ENCODE results near the gene CCSER1.
"Not testable (repeated sequence)": the region's sequence is repeated elsewhere in the genome, so short reads cannot be mapped to it uniquely, and the experiment has no call there.

The CCSER1 gene

GRCh38 chr4:91284480-91284879 lies 1157.3 kb downstream of the CCSER1 start:
- no peak overlapping the region for H3K27ac ChIP-seq
- no peak for DNase-seq (ENCODE audit: low read depth, low spot score)

DNA sequence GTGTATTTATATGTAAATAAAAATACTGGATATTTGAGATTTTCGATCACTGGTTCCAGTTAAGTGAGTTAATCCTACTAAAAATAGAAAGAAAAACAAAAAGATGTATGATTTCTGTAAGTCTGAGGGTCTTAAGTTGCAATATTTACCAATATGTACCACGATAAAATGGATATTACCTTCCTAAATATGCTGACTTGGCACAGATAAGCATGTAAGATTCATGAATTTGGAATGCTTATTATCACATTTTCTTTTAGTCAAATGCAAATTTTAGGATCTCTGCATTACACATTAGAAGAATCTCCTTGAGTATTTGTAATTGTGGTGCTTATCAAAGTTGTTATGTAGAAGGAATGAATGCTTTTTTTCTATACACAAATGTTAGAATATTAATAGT lies 1158.3 kb downstream of the CCSER1 start:
- no peak overlapping the region for H3K27ac ChIP-seq
- no peak for DNase-seq (ENCODE audit: low read depth, low spot score)

DNA sequence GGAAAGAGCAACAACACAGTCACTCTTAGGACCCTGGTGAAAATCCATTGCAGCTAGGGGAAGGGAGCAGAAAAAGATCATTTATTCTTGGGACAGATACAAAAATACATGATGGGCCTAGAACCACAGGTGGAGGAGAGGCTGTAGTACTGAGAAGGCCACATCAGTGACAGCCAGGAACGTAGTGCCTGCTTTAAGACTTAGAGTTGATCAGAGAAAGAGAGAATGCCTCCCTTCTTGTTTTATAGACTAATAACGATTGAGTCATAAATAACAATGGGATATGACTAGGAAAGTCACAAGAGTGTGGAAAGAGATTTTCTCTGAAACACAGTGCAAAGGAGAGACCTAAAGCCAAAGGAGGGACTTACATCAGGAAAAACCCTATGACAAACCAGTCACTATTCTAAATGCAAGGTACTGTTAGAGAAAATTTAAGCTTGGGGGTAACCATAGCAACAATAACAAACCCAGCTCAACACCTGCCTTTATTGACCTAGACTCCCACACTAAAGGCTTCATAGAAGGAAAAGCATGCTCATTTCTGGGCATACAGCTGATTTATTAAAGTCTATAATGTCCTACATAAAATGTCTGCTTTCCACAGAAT lies 1161.6 kb downstream of the CCSER1 start:
- no peak for DNase-seq (ENCODE audit: low read depth, low spot score)
- no peak overlapping the region for H3K27ac ChIP-seq

DNA sequence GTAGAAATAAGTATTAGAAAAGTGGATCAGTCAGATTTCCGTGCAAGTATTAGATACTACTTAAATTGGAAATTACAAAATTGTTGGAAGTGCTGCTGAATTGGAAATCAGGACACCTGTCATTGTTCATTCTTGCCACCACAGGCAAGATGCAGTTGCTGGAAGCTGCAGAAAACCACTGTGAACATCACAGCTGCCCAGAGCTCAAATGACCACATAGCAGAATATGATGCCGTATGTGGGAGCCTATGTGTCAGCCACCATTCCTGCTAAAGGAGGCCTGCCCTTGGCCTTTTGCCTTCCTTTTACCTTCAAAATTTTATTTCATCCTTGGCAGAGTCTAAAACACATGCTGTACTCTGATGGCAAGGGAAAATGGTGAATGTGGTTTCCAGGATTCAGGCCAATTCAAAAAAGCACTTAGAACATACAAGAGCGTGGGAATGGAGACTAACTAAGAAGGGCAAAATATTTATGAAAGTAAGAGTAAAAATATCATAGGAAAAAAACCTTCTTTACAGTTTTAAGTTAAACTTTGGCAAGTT lies 1171.0 kb downstream of the CCSER1 start:
- no peak overlapping the region for H3K27ac ChIP-seq
- no peak for DNase-seq (ENCODE audit: low read depth, low spot score)

DNA sequence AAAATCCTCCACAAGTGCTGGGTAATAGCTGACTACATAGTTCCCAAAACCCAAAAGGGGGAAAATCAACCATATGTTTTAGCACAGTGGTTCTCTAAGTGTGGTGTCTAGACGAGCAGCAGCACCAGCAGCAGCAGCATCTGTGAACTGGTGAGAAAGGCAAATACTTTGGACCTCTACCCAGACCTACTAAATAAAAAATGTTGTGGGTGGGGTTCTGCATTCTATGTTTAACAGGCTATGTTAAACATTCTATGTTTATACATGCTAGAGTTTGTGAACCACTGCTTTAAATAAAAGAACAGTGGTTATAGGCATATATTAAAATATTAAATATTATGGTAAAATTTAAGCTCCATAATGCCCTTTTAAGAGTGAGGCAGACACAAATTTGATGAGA lies 1171.6 kb downstream of the CCSER1 start:
- H3K27ac ChIP-seq: no peak overlapping the region
- DNase-seq (ENCODE audit: low read depth, low spot score): no peak

- no peak overlapping the region for H3K27ac ChIP-seq
- DNase-seq (ENCODE audit: low read depth, low spot score): no peak
These were observed 1174.9 kb downstream of the CCSER1 start for GRCh38 chr4:91302120-91302519.

DNA sequence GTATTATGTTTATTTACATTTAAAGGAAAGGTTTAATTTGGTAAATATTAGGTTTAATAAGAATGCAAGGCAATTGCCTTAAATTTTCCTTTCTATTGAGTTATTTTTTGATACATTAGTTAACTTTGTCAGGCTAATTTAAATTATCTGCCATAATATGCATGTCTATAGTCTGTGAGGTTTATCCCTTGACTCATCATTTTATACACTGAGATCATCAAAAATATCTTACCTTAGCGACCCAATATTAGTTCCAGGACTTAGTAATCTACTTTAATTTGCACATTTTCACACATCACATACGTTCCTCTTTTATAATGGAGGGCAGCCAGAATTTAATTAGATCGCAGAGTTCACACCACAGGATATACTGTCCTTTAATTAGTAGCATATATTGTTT lies 1177.1 kb downstream of the CCSER1 start:
- no peak overlapping the region for H3K27ac ChIP-seq
- no peak for DNase-seq (ENCODE audit: low read depth, low spot score)

- DNase-seq (ENCODE audit: low read depth, low spot score): no peak
- no peak overlapping the region for H3K27ac ChIP-seq
These were observed 1190.2 kb downstream of the CCSER1 start for GRCh38 chr4:91317434-91317833.

DNA sequence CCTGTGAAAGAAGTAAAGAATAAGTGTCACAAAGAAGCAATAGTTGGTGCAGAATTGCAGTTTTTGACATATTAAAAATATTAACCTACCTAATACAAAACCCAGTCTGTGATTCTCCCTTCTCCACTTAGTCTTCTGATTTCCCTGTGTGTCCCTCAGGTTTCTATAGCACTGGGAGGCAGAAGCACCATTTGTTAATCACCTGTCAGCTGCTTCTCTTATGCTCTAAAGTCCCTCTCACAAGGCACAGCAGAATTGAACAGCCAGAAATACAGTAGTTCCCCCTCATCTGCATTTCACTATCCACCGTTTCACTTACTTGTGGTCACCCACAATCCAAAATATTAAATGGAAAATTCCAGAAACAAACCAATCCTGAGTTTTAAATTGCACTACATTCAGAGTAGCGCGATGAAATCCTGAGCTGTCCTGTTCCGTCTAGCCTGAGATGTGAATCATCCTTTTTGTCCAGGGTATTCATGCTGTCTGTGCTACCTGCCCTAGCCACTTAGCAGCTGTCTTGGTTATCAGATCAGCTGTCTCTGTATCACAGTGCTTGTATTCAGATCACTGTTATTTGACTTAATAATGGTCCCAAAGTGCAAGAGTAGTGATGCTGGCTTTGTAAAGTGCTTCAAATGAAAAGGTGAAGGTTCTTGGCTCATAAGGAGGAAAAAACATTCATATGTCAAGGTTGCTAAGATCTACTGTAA lies 1192.5 kb downstream of the CCSER1 start:
- no peak overlapping the region for H3K27ac ChIP-seq
- no peak for DNase-seq (ENCODE audit: low read depth, low spot score)

DNA sequence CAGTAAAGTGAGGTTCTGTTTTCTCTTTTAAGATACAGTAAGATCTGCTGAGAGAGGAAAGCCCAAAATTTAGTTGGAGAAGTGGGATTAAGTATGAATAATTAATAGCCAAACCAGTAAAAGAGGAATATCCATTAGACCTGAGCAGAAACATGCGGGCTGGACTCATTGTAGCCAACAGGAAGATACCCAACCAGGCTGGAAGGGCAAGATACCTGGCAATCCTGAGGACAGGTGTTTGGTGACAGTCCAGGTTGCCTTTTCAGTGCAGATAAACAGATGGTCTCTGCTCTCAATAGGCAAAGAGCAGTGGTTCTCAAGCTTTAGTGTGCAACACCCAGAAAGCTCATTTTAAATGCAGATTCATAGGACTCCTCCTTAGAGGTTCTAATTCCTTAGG lies 1195.8 kb downstream of the CCSER1 start:
- no peak overlapping the region for H3K27ac ChIP-seq
- no peak for DNase-seq (ENCODE audit: low read depth, low spot score)

- H3K27ac ChIP-seq: no peak overlapping the region
- DNase-seq (ENCODE audit: low read depth, low spot score): no peak
These were observed 1198.3 kb downstream of the CCSER1 start for GRCh38 chr4:91325495-91325894.

- H3K27ac ChIP-seq; DNase-seq (ENCODE audit: low read depth, low spot score): not testable (repeated sequence)
These were observed 1199.0 kb downstream of the CCSER1 start for GRCh38 chr4:91326167-91326566.

- DNase-seq (ENCODE audit: low read depth, low spot score): no peak
- no peak overlapping the region for H3K27ac ChIP-seq
These were observed 1203.5 kb downstream of the CCSER1 start for GRCh38 chr4:91330555-91331137.

- H3K27ac ChIP-seq: no peak overlapping the region
These were observed 1213.6 kb downstream of the CCSER1 start for GRCh38 chr4:91340822-91341221.

DNA sequence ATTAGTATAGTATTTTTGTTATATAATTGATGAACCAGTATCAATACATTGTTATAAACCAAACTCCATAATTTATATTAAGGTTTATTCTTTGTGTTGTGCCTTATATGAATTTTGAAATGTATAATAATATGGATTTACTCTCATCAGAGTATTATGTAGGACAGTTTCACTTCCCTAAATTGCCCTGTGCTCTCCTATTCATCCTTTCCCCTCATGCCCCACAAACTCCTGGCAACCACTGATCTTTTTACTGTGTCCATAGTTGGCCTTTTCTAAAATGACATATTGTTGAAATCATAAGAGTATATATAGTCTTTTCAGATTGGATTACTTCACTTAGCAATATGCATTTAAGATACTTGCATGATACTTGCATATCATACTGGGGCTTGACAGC lies 1218.4 kb downstream of the CCSER1 start:
- DNase-seq (ENCODE audit: low read depth, low spot score): no peak
- no peak overlapping the region for H3K27ac ChIP-seq

More at GRCh38 chr4:91340822-91341221, 1213.6 kb downstream of the CCSER1 start:
- no peak for DNase-seq (ENCODE audit: low read depth, low spot score)

DNA sequence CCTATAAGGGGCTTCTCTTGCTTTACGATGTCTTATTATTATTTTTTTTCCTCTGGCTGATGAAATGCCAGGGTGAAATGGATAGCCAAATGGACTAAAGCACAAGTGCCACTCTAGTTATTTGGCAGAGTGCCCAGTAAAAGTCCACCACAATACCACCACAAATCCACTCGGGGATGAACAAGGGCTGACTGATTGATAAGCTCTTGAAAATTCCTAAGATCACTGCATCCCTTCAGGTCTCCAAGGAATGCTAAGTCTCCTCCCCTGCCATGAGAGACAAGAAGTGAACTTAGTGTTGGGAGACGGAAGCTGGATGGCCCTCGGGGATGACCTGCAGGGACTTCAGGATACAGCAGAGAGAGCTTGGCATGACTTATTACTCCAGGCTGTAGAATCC lies 1229.3 kb downstream of the CCSER1 start:
- not testable (repeated sequence) for DNase-seq (ENCODE audit: low read depth, low spot score); H3K27ac ChIP-seq

DNA sequence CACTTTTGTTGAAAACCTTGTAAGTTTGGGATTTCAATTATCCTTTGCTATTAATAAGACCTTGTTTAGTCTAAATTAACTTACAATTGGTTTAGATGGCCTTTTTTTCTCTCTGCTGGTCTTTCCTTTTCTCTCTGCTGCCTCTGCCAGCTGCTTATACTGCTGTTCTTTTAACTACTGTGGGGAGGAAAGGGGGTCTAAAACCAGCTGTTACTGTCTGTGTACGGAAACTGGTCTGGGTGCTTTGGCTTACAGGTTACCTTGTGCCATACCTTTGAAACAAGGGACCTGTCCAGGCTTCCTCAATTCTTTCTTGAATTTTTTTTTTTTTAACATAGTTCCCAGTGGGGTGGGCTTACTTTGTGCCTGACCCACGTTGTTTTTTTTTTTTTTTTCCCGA lies 1230.8 kb downstream of the CCSER1 start:
- H3K27ac ChIP-seq; DNase-seq (ENCODE audit: low read depth, low spot score): not testable (repeated sequence)

DNA sequence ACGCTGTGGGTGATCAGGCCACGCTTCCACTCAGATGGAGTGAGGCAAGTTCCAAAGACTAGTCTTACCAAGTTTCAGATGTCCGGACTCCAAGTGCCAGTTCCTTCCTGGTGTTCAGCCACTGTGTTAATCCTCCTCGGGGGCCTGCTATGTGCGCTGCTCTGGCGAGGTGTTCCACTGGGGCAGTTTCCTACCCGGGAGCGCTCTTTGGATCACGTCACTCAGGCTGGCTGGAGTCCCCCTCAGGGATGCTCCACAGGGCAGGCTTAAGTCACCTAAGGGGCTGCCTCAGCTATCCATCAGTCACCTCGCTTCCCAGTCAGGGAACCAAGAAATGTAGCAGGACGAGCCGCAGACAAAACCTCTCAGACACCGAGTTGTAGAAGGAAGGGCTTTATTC lies 1231.4 kb downstream of the CCSER1 start:
- not testable (repeated sequence) for DNase-seq (ENCODE audit: low read depth, low spot score); H3K27ac ChIP-seq

GRCh38 chr4:91359041-91360031 lies 1232.1 kb downstream of the CCSER1 start:
- no peak for DNase-seq (ENCODE audit: low read depth, low spot score)
- H3K27ac ChIP-seq: no peak overlapping the region

- DNase-seq (ENCODE audit: low read depth, low spot score): no peak
- H3K27ac ChIP-seq: no peak overlapping the region
These were observed 1234.9 kb downstream of the CCSER1 start for GRCh38 chr4:91362125-91362524.

Measured in epithelial cell of prostate (primary cell).